NCI-H82 treated with DMSO at 0.1 percent for 48 hours (cell line): Measurements from ENCODE around the gene SCGB1C1.
"Not testable (repeated sequence)": the region's sequence is repeated elsewhere in the genome, so short reads cannot be mapped to it uniquely, and the experiment has no call there.

Experiments used
- DNase-seq: peaks from one replicate; lab custom pipeline; 2025; ENCODE audit not compliant: unreplicated experiment; lab: John Stamatoyannopoulos, UW

Gene SCGB1C1

GRCh38 chr11:236774-237767 is 44.2 kb downstream of the SCGB1C1 start, which contains the start of gene PSMD13:
PSMD13 (plus strand) TSS chr11:236976; CDS start chr11:237050, 74 bp downstream.
- peak; percentile 18 for DNase-seq

DNA sequence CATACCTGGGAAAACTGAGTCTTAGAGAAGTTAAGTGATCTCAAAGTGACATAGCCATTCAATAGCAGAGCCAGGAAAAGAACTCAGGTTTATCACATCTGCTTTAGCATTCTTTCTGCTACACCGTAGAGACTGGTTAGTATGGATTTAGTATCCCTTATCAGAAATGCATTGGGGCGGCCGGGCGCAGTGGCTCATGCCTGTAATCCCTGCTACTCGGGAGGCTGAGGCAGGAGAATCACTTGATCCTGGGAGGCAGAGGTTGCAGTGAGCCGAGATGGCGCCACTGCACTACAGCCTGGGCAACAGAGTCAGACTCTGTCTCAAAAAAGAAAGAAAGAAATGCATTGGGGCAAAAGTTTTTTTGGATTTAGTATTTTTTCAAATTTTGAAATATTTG is 45.5 kb downstream of the SCGB1C1 start:
- not testable (repeated sequence) for DNase-seq

GRCh38 chr11:240315-240714 is 47.4 kb downstream of the SCGB1C1 start:
- no peak for DNase-seq

DNA sequence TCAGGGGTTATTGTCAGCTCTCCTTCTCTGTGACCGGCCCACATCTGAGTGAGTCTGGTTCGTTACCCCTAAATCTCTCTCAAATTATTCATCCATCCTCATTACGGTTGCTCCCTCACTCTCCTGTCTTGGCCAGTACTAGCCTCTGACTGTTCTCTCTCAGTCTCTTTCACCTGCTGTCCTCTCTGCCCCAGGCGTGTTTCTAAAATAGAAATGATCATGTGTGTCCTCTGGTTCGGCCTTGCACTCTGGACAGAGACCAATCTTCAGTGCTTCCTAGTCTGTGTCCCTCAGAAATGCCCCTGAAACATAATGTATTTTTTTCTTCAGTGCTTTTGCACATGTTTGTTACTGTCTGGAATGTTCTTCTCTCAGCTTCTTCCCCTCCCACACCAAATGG is 48.8 kb downstream of the SCGB1C1 start:
- DNase-seq, result no peak
